H9 (cell line): ENCODE results near the gene SULT2B1. TPM values are rescaled to one million over a fixed set of nuclear protein-coding genes. Genes with fewer than 3 reads are reported as not detected.

Experiments
- DNase-seq: peaks from one replicate; pipeline ENCODE4 v3.0.0-alpha.2; 2017
- H2AFZ ChIP-seq: one replicate; pipeline ENCODE4 v1.6.1; 2013; ENCODE audit warnings: mild to moderate bottlenecking, low read length, control low read depth, moderate library complexity
- H2AK5ac ChIP-seq: 2 replicates; pipeline ENCODE4 v1.6.1; 2013; ENCODE audit warnings: low read length, control low read depth, mixed read lengths; ENCODE audit not compliant: insufficient read length
- H2BK120ac ChIP-seq: one replicate; pipeline ENCODE4 v1.6.1; 2013; ENCODE audit warnings: low read depth, mild to moderate bottlenecking, low read length, control low read depth, inconsistent platforms; ENCODE audit not compliant: poor library complexity, severe bottlenecking
- H2BK12ac ChIP-seq: 2 replicates; pipeline ENCODE4 v1.6.1; 2013; ENCODE audit warnings: low read length, control low read depth, mixed read lengths, low read depth; ENCODE audit not compliant: insufficient read length
- H2BK15ac ChIP-seq: 2 replicates; pipeline ENCODE4 v1.6.1; 2013; ENCODE audit warnings: low read depth, low read length, control low read depth
- H2BK20ac ChIP-seq: one replicate; pipeline ENCODE4 v1.6.1; 2013; ENCODE audit warnings: low read depth, mild to moderate bottlenecking, low read length, control low read depth, inconsistent platforms; ENCODE audit not compliant: poor library complexity, severe bottlenecking
- H2BK5ac ChIP-seq: 2 replicates; pipeline ENCODE4 v1.6.1; 2013; ENCODE audit warnings: low read length, control low read depth, mixed read lengths; ENCODE audit not compliant: insufficient read length
- H3K14ac ChIP-seq: 2 replicates; pipeline ENCODE4 v1.6.1; 2013; ENCODE audit warnings: low read length, control low read depth; ENCODE audit not compliant: insufficient read depth
- H3K18ac ChIP-seq: 2 replicates; pipeline ENCODE4 v1.6.1; 2013; ENCODE audit warnings: low read depth, mild to moderate bottlenecking, mixed read lengths, low read length, control low read depth; ENCODE audit not compliant: insufficient read length
- H3K23ac ChIP-seq: 2 replicates; pipeline ENCODE4 v1.6.1; 2013; ENCODE audit warnings: low read length, control low read depth, mixed read lengths, low read depth; ENCODE audit not compliant: insufficient read length
- H3K23me2 ChIP-seq: 2 replicates; pipeline ENCODE4 v1.6.1; 2013; ENCODE audit warnings: low read depth, mild to moderate bottlenecking, mixed read lengths, low read length, control low read depth; ENCODE audit not compliant: insufficient read length, poor library complexity, severe bottlenecking
- H3K27ac ChIP-seq: 2 replicates; pipeline ENCODE4 v1.5.1; 2013; ENCODE audit warnings: low read length, control low read depth, mixed read lengths, low read depth; ENCODE audit not compliant: insufficient read length
- H3K27me3 ChIP-seq: 2 replicates; pipeline ENCODE4 v1.6.1; 2013; ENCODE audit warnings: low read length, control low read depth, inconsistent platforms; ENCODE audit not compliant: insufficient read depth
- H3K4ac ChIP-seq: 2 replicates; pipeline ENCODE4 v1.6.1; 2013; ENCODE audit warnings: low read depth, mild to moderate bottlenecking, control low read depth, inconsistent platforms, low read length, moderate library complexity
- H3K4me1 ChIP-seq: 2 replicates; pipeline ENCODE4 v1.6.1; 2013; ENCODE audit warnings: low read length, control low read depth, inconsistent platforms; ENCODE audit not compliant: insufficient read depth
- H3K4me2 ChIP-seq: 2 replicates; pipeline ENCODE4 v1.6.1; 2013; ENCODE audit warnings: low read length, control low read depth, mixed read lengths; ENCODE audit not compliant: insufficient read length, insufficient read depth
- H3K56ac ChIP-seq: 2 replicates; pipeline ENCODE4 v1.6.1; 2013; ENCODE audit warnings: low read depth, mild to moderate bottlenecking, mixed read lengths, low read length, control low read depth; ENCODE audit not compliant: insufficient read length
- H3K79me1 ChIP-seq: 2 replicates; pipeline ENCODE4 v1.6.1; 2013; ENCODE audit warnings: low read depth, mild to moderate bottlenecking, moderate library complexity, low read length, control low read depth, inconsistent platforms; ENCODE audit not compliant: insufficient read depth, poor library complexity, severe bottlenecking
- H3K79me2 ChIP-seq: 2 replicates; pipeline ENCODE4 v1.6.1; 2013; ENCODE audit warnings: low read length, control low read depth, inconsistent platforms; ENCODE audit not compliant: insufficient read depth
- H3K9ac ChIP-seq: 2 replicates; pipeline ENCODE4 v1.6.1; 2013; ENCODE audit warnings: low read length, control low read depth, mixed read lengths; ENCODE audit not compliant: insufficient read length; ENCODE audit errors: extremely low read depth
- H3K9me3 ChIP-seq: one replicate; pipeline ENCODE4 v1.6.1; 2013; ENCODE audit warnings: low read depth, low read length, inconsistent platforms; ENCODE audit not compliant: control insufficient read depth
- H3T11ph ChIP-seq: one replicate; pipeline ENCODE4 v1.6.1; 2013; ENCODE audit warnings: mild to moderate bottlenecking, low read length, control low read depth, inconsistent platforms
- H4K20me1 ChIP-seq: one replicate; pipeline ENCODE4 v1.6.1; 2013; ENCODE audit not compliant: control insufficient read depth, insufficient read length, insufficient read depth
- H4K5ac ChIP-seq: 2 replicates; pipeline ENCODE4 v1.6.1; 2013; ENCODE audit warnings: low read depth, mild to moderate bottlenecking, mixed read lengths, low read length, control low read depth; ENCODE audit not compliant: insufficient read length
- H4K8ac ChIP-seq: replicated peaks from 2 replicates; pipeline ENCODE4 v1.6.1; 2013; ENCODE audit warnings: low read length, control low read depth, mixed read lengths, low read depth; ENCODE audit not compliant: insufficient read length
- H4K91ac ChIP-seq: 2 replicates; pipeline ENCODE4 v1.6.1; 2013; ENCODE audit warnings: low read depth, mild to moderate bottlenecking, moderate library complexity, mixed read lengths, low read length, control low read depth; ENCODE audit not compliant: insufficient read length
- H3K27ac Mint-ChIP-seq, 3 experiments: 2 replicates in 2 of 3; 3 replicates in 1 of 3; pipeline ENCODE4 v1.8.0; 2020 to 2021; ENCODE audit warnings: mixed read lengths in 3 of 3, mild to moderate bottlenecking in 1 of 3, moderate library complexity in 1 of 3
- H3K27me3 Mint-ChIP-seq: 2 replicates; pipeline ENCODE4 v1.8.0; 2021; ENCODE audit warnings: low read depth, mild to moderate bottlenecking, moderate library complexity, mixed read lengths
- H3K36me3 Mint-ChIP-seq, 3 experiments: 2 replicates in 2 of 3; 3 replicates in 1 of 3; pipeline ENCODE4 v1.8.0; 2020 to 2021; ENCODE audit warnings: low read depth in 3 of 3, mixed read lengths in 3 of 3; ENCODE audit not compliant: insufficient read depth in 1 of 3
- H3K4me1 Mint-ChIP-seq, 2 experiments: 2 replicates each; pipeline ENCODE4 v1.8.0; 2020; ENCODE audit warnings: mixed read lengths in 2 of 2
- H3K4me3 Mint-ChIP-seq, 2 experiments: 2 replicates in 1 of 2; 3 replicates in 1 of 2; pipeline ENCODE4 v1.8.0; 2020 to 2021; ENCODE audit warnings: mild to moderate bottlenecking in 2 of 2, mixed read lengths in 2 of 2, moderate library complexity in 1 of 2
- H3K9me3 Mint-ChIP-seq, 2 experiments: 2 replicates in 1 of 2; 3 replicates in 1 of 2; pipeline ENCODE4 v1.8.0; 2020; ENCODE audit warnings: mild to moderate bottlenecking in 2 of 2, mixed read lengths in 2 of 2, moderate library complexity in 1 of 2
- whole genome bisulfite sequencing: extraction: QIAGEN DNeasy Blood & Tissue Kit; methylation state at CpG from one replicate; pipeline ENCODE4 v1.1.7; 2013; ENCODE audit warnings: missing lambda C conversion rate, low lambda C conversion rate, mixed read lengths; ENCODE audit not compliant: insufficient read length; ENCODE audit errors: extremely low coverage; 5-methylcytosine and 5-hydroxymethylcytosine counted together
- total RNA-seq: library from RNA; stranded (reverse); gene quantifications from 2 replicates; pipeline ENCODE4 v1.2.1, GENCODE V29; 2021
- TF ChIP-seq, protein P1 (sequence below): fragments of 200-600 bp; sonication (generic); conservative IDR thresholded peaks from 3 replicates; pipeline ENCODE4 v1.8.0; 2021; ENCODE audit warnings: antibody characterized with exemption, mild to moderate bottlenecking

The SULT2B1 gene
- total RNA-seq, 1 experiment from 2014 or later, result 1.7 TPM

DNA sequence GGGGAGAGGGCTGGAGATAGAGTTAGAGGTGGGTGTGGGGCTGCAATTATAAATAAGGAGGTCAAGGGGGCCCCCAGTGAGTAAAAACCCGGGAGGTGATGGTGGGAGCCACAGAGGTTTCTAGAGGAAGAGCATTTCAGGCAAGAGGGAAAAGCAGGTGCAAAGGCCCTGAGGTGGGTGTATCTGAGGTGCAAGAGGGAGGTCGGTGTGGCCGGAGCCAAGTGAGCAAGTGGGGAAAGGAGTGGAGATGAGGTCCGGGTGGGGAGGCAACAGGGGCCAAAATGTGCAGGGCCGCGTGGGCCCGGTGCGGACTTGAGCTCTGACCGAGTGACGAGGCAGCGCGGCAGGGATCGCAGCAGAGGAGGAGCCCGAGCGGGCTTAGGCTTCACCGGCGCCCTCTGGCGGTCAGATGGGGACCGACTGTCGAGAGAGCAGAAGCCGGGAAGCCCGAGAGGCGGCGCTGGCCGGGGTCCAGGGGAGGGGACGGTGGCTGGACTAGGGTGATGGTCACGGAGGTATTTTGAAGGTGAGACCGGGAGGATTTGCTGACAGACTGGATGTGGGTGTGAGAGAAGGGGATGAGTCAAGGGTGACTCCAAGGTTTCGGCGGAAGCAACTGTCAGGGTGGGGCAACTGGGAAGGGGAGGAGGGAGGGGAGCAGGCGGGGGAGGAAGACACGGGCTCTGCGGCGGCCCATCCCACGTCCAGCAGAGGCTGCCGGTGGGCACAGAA is 36.9 kb downstream of the SULT2B1 start:
- peaks cover 10 to 12% of the 10 kb centered on the region in 2 experiments for H3K4me1 Mint-ChIP-seq
- no peaks in the 10 kb centered on the region for H3K27me3 ChIP-seq
- H3K4me3 Mint-ChIP-seq, result peak overlapping the region; percentile 60 to 80
- H4K8ac ChIP-seq, result no peak overlapping the region
- no peak overlapping the region for H2AK5ac ChIP-seq
- H3K36me3 Mint-ChIP-seq, result no peaks in the 10 kb centered on the region; a peak in 1 of 7 replicates
- H2BK120ac ChIP-seq, result no peak overlapping the region
- no peaks in the 10 kb centered on the region for H3K79me2 ChIP-seq
- H3K79me1 ChIP-seq, result no peaks in the 10 kb centered on the region
- H2BK15ac ChIP-seq, result no peak overlapping the region
- peak overlapping the region; percentile 48 for H3K4me2 ChIP-seq
- no peaks in the 10 kb centered on the region for H4K20me1 ChIP-seq
- no peaks in the 10 kb centered on the region for H3K9me3 ChIP-seq
- peaks cover 9% of the 10 kb centered on the region for H3K23me2 ChIP-seq
- H2AFZ ChIP-seq, result no peak overlapping the region
- no peak overlapping the region for H2BK12ac ChIP-seq
- no peaks in the 10 kb centered on the region for H3K4me1 ChIP-seq
- peaks cover 47% of the 10 kb centered on the region for H3K27me3 Mint-ChIP-seq
- peak overlapping the region in 1 of 3 experiments; percentile 38; a peak in 1 of 7 replicates for H3K27ac Mint-ChIP-seq
- no peak overlapping the region for H3K14ac ChIP-seq
- H3K23ac ChIP-seq, result no peak overlapping the region
- TF ChIP-seq, protein P1, sequence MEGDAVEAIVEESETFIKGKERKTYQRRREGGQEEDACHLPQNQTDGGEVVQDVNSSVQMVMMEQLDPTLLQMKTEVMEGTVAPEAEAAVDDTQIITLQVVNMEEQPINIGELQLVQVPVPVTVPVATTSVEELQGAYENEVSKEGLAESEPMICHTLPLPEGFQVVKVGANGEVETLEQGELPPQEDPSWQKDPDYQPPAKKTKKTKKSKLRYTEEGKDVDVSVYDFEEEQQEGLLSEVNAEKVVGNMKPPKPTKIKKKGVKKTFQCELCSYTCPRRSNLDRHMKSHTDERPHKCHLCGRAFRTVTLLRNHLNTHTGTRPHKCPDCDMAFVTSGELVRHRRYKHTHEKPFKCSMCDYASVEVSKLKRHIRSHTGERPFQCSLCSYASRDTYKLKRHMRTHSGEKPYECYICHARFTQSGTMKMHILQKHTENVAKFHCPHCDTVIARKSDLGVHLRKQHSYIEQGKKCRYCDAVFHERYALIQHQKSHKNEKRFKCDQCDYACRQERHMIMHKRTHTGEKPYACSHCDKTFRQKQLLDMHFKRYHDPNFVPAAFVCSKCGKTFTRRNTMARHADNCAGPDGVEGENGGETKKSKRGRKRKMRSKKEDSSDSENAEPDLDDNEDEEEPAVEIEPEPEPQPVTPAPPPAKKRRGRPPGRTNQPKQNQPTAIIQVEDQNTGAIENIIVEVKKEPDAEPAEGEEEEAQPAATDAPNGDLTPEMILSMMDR, result peak; percentile 98
- no peak overlapping the region for H3T11ph ChIP-seq
- no peak overlapping the region for H3K4ac ChIP-seq
- H3K9ac ChIP-seq, result no peak overlapping the region
- whole genome bisulfite sequencing, result no CpG with 5 or more reads among the region's 36 CpGs
- H3K27ac ChIP-seq, result no peak overlapping the region
- H4K5ac ChIP-seq, result no peak overlapping the region
- H2BK5ac ChIP-seq, result no peak overlapping the region
- no peak overlapping the region for H4K91ac ChIP-seq
- peak; percentile 91 for DNase-seq
- no peak overlapping the region for H3K56ac ChIP-seq
- no peak overlapping the region for H2BK20ac ChIP-seq
- peaks cover 3 to 4% of the 10 kb centered on the region in 2 experiments for H3K9me3 Mint-ChIP-seq
- H3K18ac ChIP-seq, result no peak overlapping the region
